SK-N-SH (cell line): ENCODE results near the gene DHRS13. TPM values are rescaled to one million over a fixed set of nuclear protein-coding genes. Genes with fewer than 3 reads are reported as not detected.

Experiments
- CTCF ChIA-PET: fragments of 300-600, 350-600 bp; formaldehyde crosslinking; extraction: SDS; loops from one replicate; lab custom pipeline; 2021; lab: Yijun Ruan, JAX
- POLR2A ChIA-PET: fragments of 350-600 bp; sonication (Branson Sonifier 250); formaldehyde crosslinking; extraction: SDS; loops from one replicate; lab custom pipeline; 2020; ENCODE audit warnings: antibody characterized with exemption, inconsistent platforms; lab: Yijun Ruan, JAX
- DNase-seq: peaks from one replicate; pipeline ENCODE4 v3.0.0; 2012
- H2AFZ ChIP-seq: fragments of 200-600 bp; sonication (generic); 2 replicates; pipeline ENCODE4 v1.8.1; 2016; ENCODE audit warnings: antibody characterized with exemption, mild to moderate bottlenecking, low read depth
- H3F3A ChIP-seq: fragments of 200-600 bp; sonication (generic); replicated peaks from 2 replicates; pipeline ENCODE3; 2016; ENCODE audit warnings: antibody characterized with exemption, mild to moderate bottlenecking; ENCODE audit not compliant: insufficient read depth
- H3K27ac ChIP-seq, 2 experiments: fragments of 200-500 bp in 1 of 2; fragments of 200-600 bp in 1 of 2; sonication (Bioruptor generic) in 1 of 2; sonication (generic), shearing (Covaris generic) in 1 of 2; 2 replicates each; pipeline versions ENCODE4 v1.5.1 to v1.6.1; 2014 to 2016; ENCODE audit warnings: low read depth in 2 of 2, inconsistent platforms in 1 of 2, low read length in 1 of 2, mild to moderate bottlenecking in 1 of 2, mixed read lengths in 1 of 2
- H3K27me3 ChIP-seq: fragments of 200-600 bp; sonication (generic), shearing (Covaris generic); 2 replicates; pipeline ENCODE4 v1.6.1; 2016; ENCODE audit warnings: mixed run types; ENCODE audit not compliant: insufficient read depth
- H3K36me3 ChIP-seq, 2 experiments: fragments of 200-500 bp in 1 of 2; fragments of 200-600 bp in 1 of 2; sonication (Bioruptor generic) in 1 of 2; sonication (generic) in 1 of 2; replicated peaks in 1 of 2; 2 replicates each; pipeline versions ENCODE3 to v1.5.1; 2014 to 2016; ENCODE audit warnings: low read length in 1 of 2, mild to moderate bottlenecking in 1 of 2; ENCODE audit not compliant: insufficient read depth in 2 of 2, control insufficient read depth in 1 of 2
- H3K4me1 ChIP-seq, 2 experiments: fragments of 200-500 bp in 1 of 2; fragments of 200-600 bp in 1 of 2; sonication (Bioruptor generic) in 1 of 2; sonication (generic), shearing (Covaris generic) in 1 of 2; 2 replicates each; pipeline versions ENCODE4 v1.5.1 to v1.6.1; 2014 to 2016; ENCODE audit warnings: low read depth in 1 of 2, low read length in 1 of 2, mixed run types in 1 of 2; ENCODE audit not compliant: insufficient read depth in 2 of 2, control insufficient read depth in 1 of 2
- H3K4me2 ChIP-seq: fragments of 200-600 bp; sonication (generic), shearing (Covaris generic); 2 replicates; pipeline ENCODE4 v1.6.1; 2017; ENCODE audit warnings: mixed run types
- H3K4me3 ChIP-seq, 2 experiments: fragments of 200-500 bp in 1 of 2; fragments of 200-600 bp in 1 of 2; sonication (Bioruptor generic) in 1 of 2; sonication (generic), shearing (Covaris generic) in 1 of 2; 2 replicates each; pipeline versions ENCODE4 v1.5.1 to v1.8.1; 2014 to 2016; ENCODE audit warnings: low read depth in 2 of 2, inconsistent platforms in 1 of 2, low read length in 1 of 2, mild to moderate bottlenecking in 1 of 2, mixed read lengths in 1 of 2, moderate library complexity in 1 of 2
- H3K79me2 ChIP-seq: fragments of 200-600 bp; sonication (generic); 2 replicates; pipeline ENCODE4 v1.8.1; 2017; ENCODE audit warnings: mild to moderate bottlenecking; ENCODE audit not compliant: insufficient read depth
- H3K9ac ChIP-seq: fragments of 200-600 bp; sonication (generic); 2 replicates; pipeline ENCODE4 v1.6.1; 2017; ENCODE audit warnings: mixed run types
- H3K9me2 ChIP-seq: fragments of 200-600 bp; sonication (generic); 2 replicates; pipeline ENCODE4 v1.6.1; 2017; ENCODE audit warnings: mixed run types
- H3K9me3 ChIP-seq: fragments of 200-600 bp; sonication (generic); 2 replicates; pipeline ENCODE4 v1.6.1; 2017; ENCODE audit warnings: mixed run types, mild to moderate bottlenecking, moderate library complexity
- H4K20me1 ChIP-seq: fragments of 200-600 bp; sonication (generic); 2 replicates; pipeline ENCODE4 v1.6.1; 2017; ENCODE audit warnings: mild to moderate bottlenecking, mixed run types; ENCODE audit not compliant: insufficient read depth
- CHD2 ChIP-seq: fragments of 150-350 bp; IDR thresholded peaks from 2 replicates; pipeline ENCODE4 v1.6.1; 2018; ENCODE audit warnings: low read length; ENCODE audit not compliant: partially characterized antibody
- ELF1 ChIP-seq: IDR thresholded peaks from 2 replicates; pipeline ENCODE4 v1.4.0; 2012
- EP300 ChIP-seq, 2 experiments: IDR thresholded peaks; 2 replicates each; pipeline versions ENCODE4 v1.4.0 to v1.6.1; 2012; ENCODE audit warnings: borderline replicate concordance in 1 of 2, low read depth in 1 of 2, low read length in 1 of 2
- FOSL2 ChIP-seq: IDR thresholded peaks from 2 replicates; pipeline ENCODE4 v1.4.0; 2012; ENCODE audit warnings: low read depth, mild to moderate bottlenecking, moderate library complexity, borderline replicate concordance
- FOXJ3 ChIP-seq: sonication (generic); formaldehyde crosslinking; IDR thresholded peaks from 2 replicates; pipeline ENCODE4 v1.5.1; 2020; ENCODE audit warnings: mild to moderate bottlenecking, missing genetic modification reagents
- GABPA ChIP-seq: IDR thresholded peaks from 2 replicates; pipeline ENCODE4 v1.4.0; 2012; ENCODE audit warnings: low read depth, mild to moderate bottlenecking
- JUND ChIP-seq: IDR thresholded peaks from 2 replicates; pipeline ENCODE4 v1.4.0; 2012
- MEF2A ChIP-seq: IDR thresholded peaks from 2 replicates; pipeline ENCODE4 v1.4.0; 2012; ENCODE audit warnings: low read depth, borderline replicate concordance
- MXI1 ChIP-seq: IDR thresholded peaks from 2 replicates; pipeline ENCODE4 v1.6.1; 2012; ENCODE audit warnings: mild to moderate bottlenecking, low read depth, low read length, improper control_type of control experiment
- NFIC ChIP-seq: IDR thresholded peaks from 2 replicates; pipeline ENCODE4 v1.4.0; 2012; ENCODE audit warnings: borderline replicate concordance
- NRF1 ChIP-seq: IDR thresholded peaks from 2 replicates; pipeline ENCODE4 v1.6.1; 2012; ENCODE audit warnings: low read depth, mild to moderate bottlenecking, low read length
- POLR2AphosphoS5 ChIP-seq: IDR thresholded peaks from 2 replicates; pipeline ENCODE4 v1.6.1; 2012; ENCODE audit warnings: low read depth, low read length
- RAD21 ChIP-seq: IDR thresholded peaks from 2 replicates; pipeline ENCODE4 v1.6.1; 2012; ENCODE audit warnings: mild to moderate bottlenecking, low read length
- RCOR1 ChIP-seq: fragments of 150-350 bp; IDR thresholded peaks from 2 replicates; pipeline ENCODE4 v1.6.1; 2017; ENCODE audit warnings: antibody characterized with exemption, low read length
- RFX5 ChIP-seq: IDR thresholded peaks from 2 replicates; pipeline ENCODE4 v1.6.1; 2012; ENCODE audit warnings: mild to moderate bottlenecking, improper control_type of control experiment, low read length
- RXRA ChIP-seq: IDR thresholded peaks from 2 replicates; pipeline ENCODE4 v1.4.0; 2012; ENCODE audit warnings: low read depth, mild to moderate bottlenecking, borderline replicate concordance
- SIN3A ChIP-seq: IDR thresholded peaks from 2 replicates; pipeline ENCODE4 v1.6.1; 2012; ENCODE audit warnings: low read depth, mild to moderate bottlenecking, low read length, moderate library complexity, borderline replicate concordance
- TAF1 ChIP-seq: IDR thresholded peaks from 2 replicates; pipeline ENCODE4 v1.6.1; 2012; ENCODE audit warnings: low read depth, mild to moderate bottlenecking, low read length, moderate library complexity, borderline replicate concordance
- TCF12 ChIP-seq: IDR thresholded peaks from 2 replicates; pipeline ENCODE4 v1.4.0; 2012
- TEAD4 ChIP-seq: IDR thresholded peaks from 2 replicates; pipeline ENCODE4 v1.4.0; 2012; ENCODE audit warnings: mild to moderate bottlenecking, borderline replicate concordance; ENCODE audit not compliant: insufficient read depth
- WGBS: methylation state at CpG from one replicate; pipeline ENCODE4 v1.1.6; 2017; ENCODE audit warnings: low lambda C conversion rate; 5-methylcytosine and 5-hydroxymethylcytosine counted together
- polyA plus RNA-seq, 3 experiments: library from polyadenylated mRNA; depleted of rRNA; stranded (reverse); fragments of >200 nt; gene quantifications; 2 replicates each; pipeline ENCODE4 v1.2.3, GENCODE V29; 2012
- TF ChIP-seq, protein P1 (sequence below): IDR thresholded peaks from 2 replicates; pipeline ENCODE4 v1.4.0; 2012; ENCODE audit warnings: low read depth
- TF ChIP-seq, protein P2 (sequence below): fragments of 150-350 bp; IDR thresholded peaks from 2 replicates; pipeline ENCODE4 v1.6.1; 2016; ENCODE audit warnings: mild to moderate bottlenecking, low read depth, low read length
- TF ChIP-seq, protein P3 (sequence below): IDR thresholded peaks from 2 replicates; pipeline ENCODE4 v1.6.1; 2012; ENCODE audit warnings: mild to moderate bottlenecking, low read depth, low read length, moderate library complexity

DHRS13 gene
- polyA plus RNA-seq, 1 of the 3 experiments (the other 2 are of a cell fraction) = 7.4 TPM

DNA sequence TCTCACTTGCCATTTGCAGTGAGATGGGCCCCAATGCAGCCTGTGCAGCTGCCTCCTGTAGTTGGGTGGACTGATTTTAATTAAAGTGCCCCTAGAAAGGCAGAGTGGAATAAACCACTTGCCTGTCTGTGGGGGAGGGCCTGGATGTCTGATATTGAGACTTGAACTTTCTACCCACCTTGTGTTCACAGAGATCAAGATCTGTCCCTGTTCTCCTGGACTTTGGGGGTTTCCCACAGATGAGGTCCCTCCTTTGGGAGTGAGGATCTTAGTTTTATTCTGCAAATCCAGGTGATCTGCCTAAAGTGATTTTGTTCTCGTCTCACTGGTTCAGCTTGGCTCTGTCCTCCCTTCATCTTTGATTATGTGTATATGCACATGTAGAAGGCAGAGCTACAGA, 7.7 kb upstream of the DHRS13 start:
- CTCF ChIA-PET = interaction anchor here (1.5 to 8.8 kb wide), 5 partner anchors 8 to 206 kb away, joined by 3 to 63 read pairs (median 13); partner anchors contain the start of genes DHRS13 and NEK8
- POLR2A ChIA-PET = no interaction called here

DNA sequence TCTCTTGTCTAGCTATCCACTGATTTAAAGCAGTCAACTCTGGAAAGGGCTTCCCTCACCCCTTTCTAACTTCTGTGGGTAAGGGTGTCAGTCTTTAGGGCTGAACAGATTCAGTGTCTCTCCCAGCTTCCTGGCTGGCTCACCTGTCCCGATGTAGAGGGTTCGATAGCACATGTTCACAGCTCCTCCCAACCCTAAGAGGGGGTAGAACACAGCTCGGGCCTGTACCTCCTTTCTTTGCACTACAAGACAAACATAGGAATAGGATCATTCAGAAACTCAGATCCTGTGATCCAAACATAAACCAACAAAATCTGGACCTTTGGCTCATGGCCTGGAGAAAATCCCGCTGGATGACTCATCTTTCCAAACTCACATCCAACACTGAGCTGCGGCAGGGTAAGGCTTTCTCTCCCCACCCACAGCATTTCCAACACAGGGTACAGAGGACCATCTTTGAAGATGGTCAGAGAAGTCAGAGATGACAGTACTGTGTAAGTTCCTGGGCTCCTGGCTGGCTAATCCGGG, 5.8 kb upstream of the DHRS13 start:
- POLR2A ChIA-PET = interaction anchor here (0.5 to 1.7 kb wide), 2 partner anchors 11 to 145 kb away, joined by 3 to 7 read pairs; partner anchors contain the start of gene FLOT2
- no peak for TF ChIP-seq RCOR1
- no peak for TF ChIP-seq TEAD4
- peak; percentile 67; the same call in 1 of the 2 replicates for TF ChIP-seq FOSL2
- no peak for TF ChIP-seq MEF2A
- TF ChIP-seq, protein P1, sequence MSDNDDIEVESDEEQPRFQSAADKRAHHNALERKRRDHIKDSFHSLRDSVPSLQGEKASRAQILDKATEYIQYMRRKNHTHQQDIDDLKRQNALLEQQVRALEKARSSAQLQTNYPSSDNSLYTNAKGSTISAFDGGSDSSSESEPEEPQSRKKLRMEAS = no peak
- TF ChIP-seq FOXJ3 (CRISPR knock-in tag) = no peak
- TF ChIP-seq ELF1 = no peak
- TF ChIP-seq RXRA = no peak
- peak; percentile 46 for TF ChIP-seq NFIC
- TF ChIP-seq, protein P2, sequence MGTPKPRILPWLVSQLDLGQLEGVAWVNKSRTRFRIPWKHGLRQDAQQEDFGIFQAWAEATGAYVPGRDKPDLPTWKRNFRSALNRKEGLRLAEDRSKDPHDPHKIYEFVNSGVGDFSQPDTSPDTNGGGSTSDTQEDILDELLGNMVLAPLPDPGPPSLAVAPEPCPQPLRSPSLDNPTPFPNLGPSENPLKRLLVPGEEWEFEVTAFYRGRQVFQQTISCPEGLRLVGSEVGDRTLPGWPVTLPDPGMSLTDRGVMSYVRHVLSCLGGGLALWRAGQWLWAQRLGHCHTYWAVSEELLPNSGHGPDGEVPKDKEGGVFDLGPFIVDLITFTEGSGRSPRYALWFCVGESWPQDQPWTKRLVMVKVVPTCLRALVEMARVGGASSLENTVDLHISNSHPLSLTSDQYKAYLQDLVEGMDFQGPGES = no peak
- no peak for TF ChIP-seq NRF1
- no peak for TF ChIP-seq POLR2AphosphoS5
- no peak for TF ChIP-seq TCF12
- no peak for TF ChIP-seq MXI1
- TF ChIP-seq TAF1 = no peak
- no peak for TF ChIP-seq CHD2
- TF ChIP-seq SIN3A = no peak
- no peak for TF ChIP-seq RFX5
- TF ChIP-seq RAD21 = no peak
- TF ChIP-seq EP300 (IDR thresholded peaks at IDR 0.05; ENCODE audit: borderline replicate concordance in 1 of 2, low read depth in 1 of 2, low read length in 1 of 2) = no peak
- TF ChIP-seq JUND = peak; percentile 59
- TF ChIP-seq GABPA = no peak
- TF ChIP-seq, protein P3, sequence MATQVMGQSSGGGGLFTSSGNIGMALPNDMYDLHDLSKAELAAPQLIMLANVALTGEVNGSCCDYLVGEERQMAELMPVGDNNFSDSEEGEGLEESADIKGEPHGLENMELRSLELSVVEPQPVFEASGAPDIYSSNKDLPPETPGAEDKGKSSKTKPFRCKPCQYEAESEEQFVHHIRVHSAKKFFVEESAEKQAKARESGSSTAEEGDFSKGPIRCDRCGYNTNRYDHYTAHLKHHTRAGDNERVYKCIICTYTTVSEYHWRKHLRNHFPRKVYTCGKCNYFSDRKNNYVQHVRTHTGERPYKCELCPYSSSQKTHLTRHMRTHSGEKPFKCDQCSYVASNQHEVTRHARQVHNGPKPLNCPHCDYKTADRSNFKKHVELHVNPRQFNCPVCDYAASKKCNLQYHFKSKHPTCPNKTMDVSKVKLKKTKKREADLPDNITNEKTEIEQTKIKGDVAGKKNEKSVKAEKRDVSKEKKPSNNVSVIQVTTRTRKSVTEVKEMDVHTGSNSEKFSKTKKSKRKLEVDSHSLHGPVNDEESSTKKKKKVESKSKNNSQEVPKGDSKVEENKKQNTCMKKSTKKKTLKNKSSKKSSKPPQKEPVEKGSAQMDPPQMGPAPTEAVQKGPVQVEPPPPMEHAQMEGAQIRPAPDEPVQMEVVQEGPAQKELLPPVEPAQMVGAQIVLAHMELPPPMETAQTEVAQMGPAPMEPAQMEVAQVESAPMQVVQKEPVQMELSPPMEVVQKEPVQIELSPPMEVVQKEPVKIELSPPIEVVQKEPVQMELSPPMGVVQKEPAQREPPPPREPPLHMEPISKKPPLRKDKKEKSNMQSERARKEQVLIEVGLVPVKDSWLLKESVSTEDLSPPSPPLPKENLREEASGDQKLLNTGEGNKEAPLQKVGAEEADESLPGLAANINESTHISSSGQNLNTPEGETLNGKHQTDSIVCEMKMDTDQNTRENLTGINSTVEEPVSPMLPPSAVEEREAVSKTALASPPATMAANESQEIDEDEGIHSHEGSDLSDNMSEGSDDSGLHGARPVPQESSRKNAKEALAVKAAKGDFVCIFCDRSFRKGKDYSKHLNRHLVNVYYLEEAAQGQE = no peak

More for the DNA sequence above, 7.7 kb upstream of the DHRS13 start:
- Histone ChIP-seq H3F3A (peaks cover 29% of the 10 kb centered on the region), H3K9ac (no peak overlapping the region), H3K4me2 (no peak overlapping the region), H4K20me1 (peaks cover 13% of the 10 kb centered on the region; the same call in 1 of the 2 replicates), H2AFZ (no peak overlapping the region), H3K9me3 (no peaks in the 10 kb centered on the region), H3K9me2 (no peaks in the 10 kb centered on the region), H3K79me2 (peaks cover 4% of the 10 kb centered on the region; the same call in 1 of the 2 replicates), H3K4me1 (no peaks in the 10 kb centered on the region; a peak in 1 of 4 replicates), H3K36me3 (peaks cover 70 to 89% of the 10 kb centered on the region in 2 experiments), H3K4me3 (no peak overlapping the region), H3K27ac (no peak overlapping the region), H3K27me3 (no peaks in the 10 kb centered on the region)
- 100% methylated on average over 1 of the region's 1 CpG for WGBS
- TF ChIP-seq TAF1 (no peak), ELF1 (no peak), CHD2 (no peak), JUND (no peak), RAD21 (no peak)
- DNase-seq = no peak

More for the DNA sequence above, 5.8 kb upstream of the DHRS13 start:
- Histone ChIP-seq H3K9me3 (no peaks in the 10 kb centered on the region), H3K9ac (no peak overlapping the region), H3K4me1 (no peaks in the 10 kb centered on the region; a peak in 1 of 4 replicates), H3K9me2 (no peaks in the 10 kb centered on the region), H2AFZ (no peak overlapping the region), H3K79me2 (no peaks in the 10 kb centered on the region), H3K4me3 (no peak overlapping the region), H3K4me2 (peak overlapping the region; percentile 11; the same call in 1 of the 2 replicates), H3K27me3 (no peaks in the 10 kb centered on the region), H4K20me1 (peaks cover 13% of the 10 kb centered on the region; the same call in 1 of the 2 replicates), H3K27ac (peak overlapping the region in 1 of 2 experiments; percentile 51; a peak in 1 of 4 replicates), H3K36me3 (peaks cover 57 to 76% of the 10 kb centered on the region in 2 experiments), H3F3A (peaks cover 43% of the 10 kb centered on the region)
- no peak for DNase-seq
- CTCF ChIA-PET = interaction anchor here (0.9 to 8.8 kb wide), 8 partner anchors 8 to 182 kb away, joined by 3 to 63 read pairs (median 5); partner anchors contain the start of gene FLOT2
- 55% methylated on average over 6 of the region's 6 CpGs for WGBS
